ENCODE data around the gene PRLR. TPM values are rescaled to one million over a fixed set of nuclear protein-coding genes. Genes with fewer than 3 reads are reported as not detected.

PRLR gene
- total RNA-seq, 2 experiments from 2014 or later, result 0.14 TPM; not detected in 1

GRCh38 chr5:35003018-35003957 lies 227.0 kb downstream of the PRLR start:
- no peaks in the 10 kb centered on the region for H3K4me1 Mint-ChIP-seq
- no peaks in the 10 kb centered on the region for H3K36me3 Mint-ChIP-seq
- peak; percentile 74 for ATAC-seq
- peak; percentile 65 for DNase-seq
- H3K9me3 Mint-ChIP-seq (ENCODE audit: low read depth), result no peaks in the 10 kb centered on the region
- CTCF ChIA-PET, result interaction anchor here (0.6 to 5.0 kb wide), 22 partner anchors 11 to 922 kb away, joined by 3 to 30 read pairs (median 4); no protein-coding TSS in a partner anchor
- no peak overlapping the region for H3K4me3 Mint-ChIP-seq
- no peak overlapping the region for H3K27ac Mint-ChIP-seq
- H3K27me3 Mint-ChIP-seq, result peaks cover 40% of the 10 kb centered on the region

- Mint-ChIP-seq H3K36me3 (no peaks in the 10 kb centered on the region), H3K4me3 (no peak overlapping the region), H3K9me3 (ENCODE audit: low read depth) (no peaks in the 10 kb centered on the region), H3K4me1 (no peaks in the 10 kb centered on the region), H3K27ac (no peak overlapping the region), H3K27me3 (peaks cover 39% of the 10 kb centered on the region)
- DNase-seq (no peak), ATAC-seq (no peak)
- CTCF ChIA-PET, result interaction anchor here (0.9 to 5.0 kb wide), 7 partner anchors 13 to 923 kb away, joined by 3 to 30 read pairs (median 8); no protein-coding TSS in a partner anchor
Measured at GRCh38 chr5:35002459-35002858, 227.8 kb downstream of the PRLR start.

GRCh38 chr5:35001842-35002241 lies 228.4 kb downstream of the PRLR start:
- no peaks in the 10 kb centered on the region for H3K36me3 Mint-ChIP-seq
- H3K4me3 Mint-ChIP-seq, result no peak overlapping the region
- no peaks in the 10 kb centered on the region for H3K9me3 Mint-ChIP-seq (ENCODE audit: low read depth)
- DNase-seq, result no peak
- no peak overlapping the region for H3K27ac Mint-ChIP-seq
- CTCF ChIA-PET, result interaction anchor here (0.9 to 5.0 kb wide), 5 partner anchors 25 to 527 kb away, joined by 3 to 30 read pairs (median 8); no protein-coding TSS in a partner anchor
- ATAC-seq, result no peak
- no peaks in the 10 kb centered on the region for H3K4me1 Mint-ChIP-seq
- peaks cover 37% of the 10 kb centered on the region for H3K27me3 Mint-ChIP-seq

Other genes starting within 250 kb of the PRLR start
- gene AGXT2, start 182.5 kb downstream of the PRLR start, total RNA-seq, result not detected

Data from activated CD8-positive, alpha-beta memory T cell treated with anti-CD3 and anti-CD28 coated beads, Interleukin-2, amount 10 ng/mL, durations not matched to agents 7 days and 5 days (primary cell).